Mesenteric fat pad (tissue), 1 donor: ENCODE data around the gene PELO. TPM values are rescaled to one million over a fixed set of nuclear protein-coding genes. Genes with fewer than 3 reads are reported as not detected.

Experiments used
- DNase-seq: peaks from one replicate; pipeline ENCODE4 v3.0.0-alpha.2; 2020; ENCODE audit warnings: low spot score
- total RNA-seq: library from RNA; stranded (reverse); fragmentation: NEBNext Ultra II Directional; extraction: Animal tissue kit (Norgen Biotek cat#: 25700); gene quantifications from one replicate; pipeline ENCODE4 v1.2.1, GENCODE V29; 2021
- donor health status: DM: yes; HTN: yes; CAD: no.

PELO gene
- total RNA-seq, 1 donor from 2014 or later = 36.7 TPM

DNA sequence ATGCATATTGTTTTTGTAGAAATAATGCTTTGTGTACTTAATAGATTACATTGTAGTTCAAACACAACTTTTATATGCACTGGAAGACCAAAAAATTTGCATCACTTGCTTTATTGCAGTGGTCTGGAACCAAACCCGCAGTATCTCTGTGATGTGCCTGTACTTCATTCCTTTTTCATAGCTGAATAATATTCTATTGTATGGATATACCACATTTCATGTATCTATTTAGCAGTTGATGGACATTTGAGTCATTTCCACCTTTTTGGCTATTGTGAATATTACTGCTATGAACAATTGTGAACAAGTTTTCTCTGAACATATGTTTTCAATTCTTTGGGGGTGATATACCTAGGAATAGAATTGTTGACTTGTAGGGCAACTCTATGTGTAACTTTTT, 40.1 kb downstream of the PELO start:
- DNase-seq = no peak

DNA sequence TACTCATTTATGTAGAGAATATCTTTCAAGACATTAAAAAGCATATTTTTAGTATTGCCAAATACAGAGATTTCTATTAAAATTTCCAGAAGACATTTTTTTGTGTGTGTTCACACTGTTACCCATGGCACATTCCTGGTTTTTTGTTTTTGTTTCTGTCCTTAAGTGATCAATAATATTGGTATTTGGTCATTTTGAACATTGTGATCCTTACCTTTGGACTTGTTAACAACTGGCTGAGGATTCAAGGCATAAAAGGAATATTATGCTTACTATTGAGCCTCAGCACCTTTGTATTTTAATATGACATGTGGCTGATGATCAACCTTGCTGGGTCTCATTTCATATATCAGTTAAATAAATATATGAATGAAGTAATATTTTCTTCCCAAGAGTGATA, 41.9 kb downstream of the PELO start:
- DNase-seq = no peak

DNA sequence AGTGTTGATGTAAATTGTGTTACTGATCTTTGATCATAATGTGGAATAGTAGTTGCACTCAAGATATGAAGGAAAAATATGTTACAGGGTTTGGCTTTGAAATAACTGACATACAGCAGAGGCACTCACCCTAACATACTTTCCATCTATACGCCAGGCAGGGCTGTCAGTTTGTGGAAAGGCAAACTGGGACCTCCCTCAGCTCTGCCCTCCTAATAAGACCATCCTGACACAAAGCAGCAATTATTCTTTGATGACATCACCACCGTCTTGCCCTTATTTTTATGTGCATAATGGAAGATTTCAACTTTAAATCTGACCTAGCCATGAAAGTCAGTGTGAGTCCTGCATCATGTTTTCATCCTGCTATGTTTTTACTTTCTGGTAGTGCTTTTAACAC, 42.9 kb downstream of the PELO start:
- no peak for DNase-seq

DNA sequence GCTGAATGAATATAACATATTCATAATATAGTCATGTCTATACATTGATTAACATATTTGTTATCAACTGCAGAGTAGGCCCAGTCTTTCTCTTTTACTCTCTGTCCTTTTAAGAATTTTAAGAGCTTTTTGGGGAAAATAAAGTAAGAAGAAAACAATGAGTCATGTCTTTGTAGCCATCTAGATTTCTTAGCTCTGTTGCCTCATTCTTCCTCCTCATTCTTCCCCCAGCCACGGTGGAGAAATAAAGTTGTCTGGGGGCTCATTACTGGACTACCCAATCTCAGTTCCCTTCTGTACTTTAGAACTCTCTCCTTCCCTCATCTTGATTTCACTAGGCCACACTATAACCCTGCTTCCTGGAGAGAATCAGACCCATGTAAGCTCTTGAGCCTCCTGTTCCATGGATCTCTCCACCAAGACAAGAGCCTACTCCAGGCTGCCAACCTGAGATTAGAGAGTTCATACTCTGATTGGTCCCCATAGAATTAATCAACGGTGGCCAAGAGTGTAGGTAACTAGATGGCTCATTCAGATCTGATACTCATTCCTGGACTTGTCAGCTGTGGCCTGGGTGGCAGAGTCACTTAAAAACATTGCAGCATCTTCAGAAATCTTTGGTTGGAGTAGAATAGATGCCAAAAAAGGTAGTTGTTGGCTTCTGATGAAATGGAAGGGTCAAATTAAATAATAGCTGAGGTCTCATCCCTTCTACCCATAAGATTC, 44.2 kb downstream of the PELO start:
- DNase-seq = no peak

DNA sequence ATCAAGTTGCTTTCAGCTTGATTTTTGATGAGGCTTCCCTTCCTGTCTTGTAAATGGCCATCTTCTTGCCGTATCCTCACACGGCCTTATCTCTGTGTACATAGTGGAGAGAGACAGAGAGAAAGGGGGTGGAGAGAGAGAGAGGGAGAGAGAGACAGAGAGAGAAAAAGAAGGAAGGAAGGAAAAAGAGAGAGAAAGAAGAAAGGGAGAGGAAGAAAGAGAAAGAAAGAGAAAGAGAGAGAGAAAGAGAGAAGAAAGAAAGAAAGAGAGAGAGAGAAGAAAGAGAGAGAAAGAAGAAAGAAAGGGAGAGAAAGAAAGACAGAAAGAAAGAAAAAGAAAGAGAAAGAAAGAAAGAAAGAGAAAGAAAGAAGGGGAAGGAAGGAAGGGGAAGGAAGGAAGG, 46.6 kb downstream of the PELO start:
- DNase-seq = no peak

DNA sequence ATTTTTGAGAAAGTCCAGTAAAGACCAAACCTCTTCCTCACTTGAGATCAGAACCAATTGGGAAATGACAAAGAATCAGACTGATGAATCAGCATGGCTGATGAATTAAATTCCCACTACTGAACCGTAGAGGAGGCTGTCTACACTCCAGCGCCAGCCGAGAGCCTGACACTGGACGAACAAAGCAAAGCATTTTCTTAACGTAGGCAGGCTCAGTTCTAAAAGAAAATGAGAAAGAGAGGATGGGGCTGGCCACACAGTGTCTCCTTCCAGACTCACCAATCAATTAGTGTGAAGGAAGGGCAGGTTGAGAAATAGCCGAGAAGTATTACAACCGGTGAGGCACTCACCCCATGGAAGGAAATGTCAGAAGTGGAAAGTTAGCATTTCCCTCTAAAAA, 49.4 kb downstream of the PELO start:
- DNase-seq = no peak

Other genes with a start within 250 kb of the PELO start
- gene ITGA1, start within 50 bp of the PELO start, total RNA-seq = 62.3 TPM
- gene ITGA2, start 201.4 kb downstream of the PELO start, total RNA-seq = 2.4 TPM